Panc1 (cell line): Measurements from ENCODE around the gene CORO2B.

Experiments used
- CTCF ChIP-seq: fragments of 450-650 bp; IDR thresholded peaks from 2 replicates; pipeline ENCODE4 v1.5.1; 2017; ENCODE audit warnings: mild to moderate bottlenecking
- POLR2AphosphoS5 ChIP-seq: IDR thresholded peaks from 2 replicates; pipeline ENCODE4 v1.6.1; 2012; ENCODE audit warnings: mild to moderate bottlenecking, low read depth, low read length, moderate library complexity
- TCF7L2 ChIP-seq: IDR thresholded peaks from 2 replicates; pipeline ENCODE4 v1.6.1; 2011; ENCODE audit warnings: mild to moderate bottlenecking, low read depth, low read length, inconsistent platforms

DNA sequence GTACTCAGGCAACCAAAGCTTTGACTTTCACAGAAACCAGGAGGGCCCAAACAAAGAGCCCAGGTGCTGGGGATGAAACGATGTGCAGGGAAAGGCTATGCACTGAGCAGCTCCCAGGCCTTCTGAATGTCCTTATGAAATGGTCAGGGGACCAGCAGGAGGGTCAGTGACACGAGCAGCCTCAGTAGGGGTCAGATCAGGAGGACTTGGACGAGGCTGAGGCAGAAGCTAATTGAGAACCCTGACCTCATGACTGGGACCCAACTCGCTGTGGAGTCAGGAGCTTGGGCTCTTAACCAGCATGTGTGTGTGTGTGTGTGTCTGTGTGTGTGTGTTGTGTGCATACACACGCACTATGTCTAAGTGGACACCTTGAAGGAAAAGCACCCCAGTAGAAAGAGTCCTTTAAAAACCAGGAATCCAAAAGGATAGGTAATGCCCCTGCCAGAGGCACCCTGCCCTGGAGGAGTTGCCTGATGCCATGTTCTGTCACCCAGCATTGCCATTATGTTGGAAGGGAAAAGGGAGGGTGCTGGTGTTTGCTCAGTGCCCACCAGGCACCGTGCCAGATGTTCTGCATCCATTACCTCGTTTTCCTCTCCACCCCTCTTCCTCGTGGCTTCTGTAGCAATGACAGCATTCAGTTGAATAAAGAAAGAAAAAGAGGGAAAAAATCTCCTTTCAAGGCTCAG, 50.9 kb downstream of the CORO2B start:
- TF ChIP-seq CTCF (no peak), POLR2AphosphoS5 (no peak), TCF7L2 (no peak)
